ENCODE results near the gene NDUFB8. TPM values are rescaled to one million over a fixed set of nuclear protein-coding genes. Genes with fewer than 3 reads are reported as not detected.

The NDUFB8 gene
- total and polyA plus RNA-seq, 2 donors from 2014 or later, result 162 to 638 TPM

- FAIRE-seq (no peak), DNase-seq (no peak)
- Histone ChIP-seq H3K4me1 (ENCODE audit: control insufficient read depth in 2 of 3, insufficient read depth in 2 of 3, low read depth in 1 of 3, low read length in 3 of 3) (peaks cover 0 to 2% (median 0%) of the 10 kb centered on the region in 3 donors), H3K4me3 (ENCODE audit: low read length in 3 of 3) (no peak overlapping the region), H3K36me3 (ENCODE audit: control insufficient read depth in 2 of 3, insufficient read depth in 3 of 3, low read length in 3 of 3) (peaks cover 0 to 4% (median 0%) of the 10 kb centered on the region in 3 donors), H3K27ac (ENCODE audit: low read depth in 2 of 2, low read length in 2 of 2) (no peak overlapping the region), H3K27me3 (ENCODE audit: control insufficient read depth, insufficient read depth, low read length) (no peaks in the 10 kb centered on the region), H3K9me3 (ENCODE audit: control insufficient read depth in 2 of 3, insufficient read depth in 1 of 3, low read length in 3 of 3) (no peaks in the 10 kb centered on the region), H3K9ac (ENCODE audit: low read length in 3 of 3) (no peak overlapping the region)
- no peak for TF ChIP-seq CTCF (IDR thresholded peaks at IDR 0.05; ENCODE audit: borderline replicate concordance, extremely low read depth, insufficient read depth)
- intact Hi-C loops (cut with DNase I), result no loop called here
These were observed 12.8 kb downstream of the NDUFB8 start for GRCh38 chr10:100516847-100517246.

GRCh38 chr10:100515612-100516011, 14.1 kb downstream of the NDUFB8 start:
- FAIRE-seq (no peak), DNase-seq (no peak)
- intact Hi-C loops (cut with DNase I), result no loop called here

GRCh38 chr10:100510533-100511308, 18.9 kb downstream of the NDUFB8 start:
- Histone ChIP-seq H3K36me3 (ENCODE audit: control insufficient read depth in 2 of 3, insufficient read depth in 3 of 3, low read length in 3 of 3) (peaks cover 0 to 20% (median 4%) of the 10 kb centered on the region in 3 donors), H3K27me3 (ENCODE audit: control insufficient read depth, insufficient read depth, low read length) (no peaks in the 10 kb centered on the region), H3K9ac (ENCODE audit: low read length in 3 of 3) (no peak overlapping the region), H3K4me1 (ENCODE audit: control insufficient read depth in 2 of 3, insufficient read depth in 2 of 3, low read depth in 1 of 3, low read length in 3 of 3) (peaks cover 0 to 5% (median 4%) of the 10 kb centered on the region in 3 donors), H3K9me3 (ENCODE audit: control insufficient read depth in 2 of 3, insufficient read depth in 1 of 3, low read length in 3 of 3) (no peaks in the 10 kb centered on the region), H3K27ac (ENCODE audit: low read depth in 2 of 2, low read length in 2 of 2) (no peak overlapping the region), H3K4me3 (ENCODE audit: low read length in 3 of 3) (no peak overlapping the region)
- intact Hi-C loops (cut with DNase I), result no loop called here
- no peak for FAIRE-seq
- DNase-seq, result no peak
- TF ChIP-seq CTCF (IDR thresholded peaks at IDR 0.05; ENCODE audit: borderline replicate concordance, extremely low read depth, insufficient read depth), result no peak

More at GRCh38 chr10:100515612-100516011, 14.1 kb downstream of the NDUFB8 start:
- no peaks in the 10 kb centered on the region for H3K27me3 ChIP-seq (ENCODE audit: control insufficient read depth, insufficient read depth, low read length)
- H3K4me1 ChIP-seq (ENCODE audit: control insufficient read depth in 2 of 3, insufficient read depth in 2 of 3, low read depth in 1 of 3, low read length in 3 of 3), result peaks cover 0 to 6% (median 0%) of the 10 kb centered on the region in 3 donors
- H3K9ac ChIP-seq (ENCODE audit: low read length in 3 of 3), result no peak overlapping the region
- TF ChIP-seq CTCF (IDR thresholded peaks at IDR 0.05; ENCODE audit: borderline replicate concordance, extremely low read depth, insufficient read depth), result no peak
- H3K9me3 ChIP-seq (ENCODE audit: control insufficient read depth in 2 of 3, insufficient read depth in 1 of 3, low read length in 3 of 3), result no peaks in the 10 kb centered on the region
- H3K4me3 ChIP-seq (ENCODE audit: low read length in 3 of 3), result no peak overlapping the region
- peaks cover 0 to 4% (median 0%) of the 10 kb centered on the region in 3 donors for H3K36me3 ChIP-seq (ENCODE audit: control insufficient read depth in 2 of 3, insufficient read depth in 3 of 3, low read length in 3 of 3)
- H3K27ac ChIP-seq (ENCODE audit: low read depth in 2 of 2, low read length in 2 of 2), result no peak overlapping the region

Data from kidney (tissue), 14 donors.